ENCODE data around the gene POU6F2. TPM values are rescaled to one million over a fixed set of nuclear protein-coding genes. Genes with fewer than 3 reads are reported as not detected.

The POU6F2 gene
- total RNA-seq, 1 experiment from 2014 or later: 0.27 TPM

DNA sequence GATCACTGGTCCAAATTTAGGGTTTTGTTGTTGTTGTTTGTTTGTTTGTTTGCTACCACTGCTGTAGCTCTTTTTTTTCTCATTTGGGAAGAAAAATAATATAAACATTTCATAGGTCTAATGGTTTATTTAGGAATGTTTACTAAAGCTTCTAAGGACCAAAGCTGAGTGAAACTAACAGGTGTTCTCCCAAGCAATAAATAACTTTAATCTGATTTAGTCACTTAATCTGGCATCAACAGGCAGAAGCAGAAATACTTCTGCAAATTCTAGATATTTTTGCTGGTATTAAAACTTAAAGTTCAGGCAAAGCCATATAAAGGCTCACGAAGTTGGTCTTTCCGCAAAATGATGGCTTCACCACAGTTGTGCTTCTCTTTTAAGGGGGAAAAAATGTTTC lies 444.0 kb downstream of the POU6F2 start:
- H3K4me3 ChIP-seq (replicated peaks in 1 of 2; ENCODE audit: low read depth in 1 of 2, low read length in 2 of 2): no peak overlapping the region
- POLR2A ChIA-PET: no interaction called here

More for the DNA sequence above, 444.0 kb downstream of the POU6F2 start:
- no peak overlapping the region for H3K27ac ChIP-seq (ENCODE audit: low read depth, low read length)
- BruUV-seq (replicated peaks): no TSS peak
- no peaks in the 10 kb centered on the region for H3K4me1 ChIP-seq (ENCODE audit: control insufficient read depth in 1 of 2, insufficient read depth in 2 of 2, low read length in 2 of 2)
- H3K79me2 ChIP-seq (ENCODE audit: insufficient read depth, low read length): no peaks in the 10 kb centered on the region
- no peak for DNase-seq (ENCODE audit: low read depth, low spot score)
- H3K36me3 ChIP-seq (ENCODE audit: control insufficient read depth in 1 of 2, insufficient read depth in 2 of 2, low read length in 2 of 2): no peaks in the 10 kb centered on the region
- H3K9ac ChIP-seq (ENCODE audit: low read length): no peak overlapping the region
- no peak overlapping the region for H3K4me2 ChIP-seq (ENCODE audit: low read length)
- no peak for ATAC-seq
- ChIA-PET CTCF (no interaction called here), RAD21 (ENCODE audit: low non-redundant PET in 1 of 2, low total read pairs in 2 of 2, uncharacterized antibody in 2 of 2, unreplicated experiment in 2 of 2) (no interaction called here)
- H3K9me2 ChIP-seq (ENCODE audit: insufficient read depth): no peaks in the 10 kb centered on the region
- H4K20me1 ChIP-seq (ENCODE audit: insufficient read depth): no peaks in the 10 kb centered on the region
- TF ChIP-seq, protein P1, sequence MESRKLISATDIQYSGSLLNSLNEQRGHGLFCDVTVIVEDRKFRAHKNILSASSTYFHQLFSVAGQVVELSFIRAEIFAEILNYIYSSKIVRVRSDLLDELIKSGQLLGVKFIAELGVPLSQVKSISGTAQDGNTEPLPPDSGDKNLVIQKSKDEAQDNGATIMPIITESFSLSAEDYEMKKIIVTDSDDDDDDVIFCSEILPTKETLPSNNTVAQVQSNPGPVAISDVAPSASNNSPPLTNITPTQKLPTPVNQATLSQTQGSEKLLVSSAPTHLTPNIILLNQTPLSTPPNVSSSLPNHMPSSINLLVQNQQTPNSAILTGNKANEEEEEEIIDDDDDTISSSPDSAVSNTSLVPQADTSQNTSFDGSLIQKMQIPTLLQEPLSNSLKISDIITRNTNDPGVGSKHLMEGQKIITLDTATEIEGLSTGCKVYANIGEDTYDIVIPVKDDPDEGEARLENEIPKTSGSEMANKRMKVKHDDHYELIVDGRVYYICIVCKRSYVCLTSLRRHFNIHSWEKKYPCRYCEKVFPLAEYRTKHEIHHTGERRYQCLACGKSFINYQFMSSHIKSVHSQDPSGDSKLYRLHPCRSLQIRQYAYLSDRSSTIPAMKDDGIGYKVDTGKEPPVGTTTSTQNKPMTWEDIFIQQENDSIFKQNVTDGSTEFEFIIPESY (IDR thresholded peaks at IDR 0.05; ENCODE audit: extremely low read depth, insufficient replicate concordance, low read length): no peak
- TF ChIP-seq SRF (IDR thresholded peaks at IDR 0.05; ENCODE audit: low read depth): no peak
- TF ChIP-seq EGR1 (IDR thresholded peaks at IDR 0.05; ENCODE audit: low read depth): no peak
- no peak for TF ChIP-seq TCF7L2 (IDR thresholded peaks at IDR 0.05; ENCODE audit: borderline replicate concordance, extremely low read depth, insufficient read depth, insufficient read length)
- no peak for TF ChIP-seq FOSL1 (IDR thresholded peaks at IDR 0.05; ENCODE audit: low read depth)
- TF ChIP-seq, protein P2, sequence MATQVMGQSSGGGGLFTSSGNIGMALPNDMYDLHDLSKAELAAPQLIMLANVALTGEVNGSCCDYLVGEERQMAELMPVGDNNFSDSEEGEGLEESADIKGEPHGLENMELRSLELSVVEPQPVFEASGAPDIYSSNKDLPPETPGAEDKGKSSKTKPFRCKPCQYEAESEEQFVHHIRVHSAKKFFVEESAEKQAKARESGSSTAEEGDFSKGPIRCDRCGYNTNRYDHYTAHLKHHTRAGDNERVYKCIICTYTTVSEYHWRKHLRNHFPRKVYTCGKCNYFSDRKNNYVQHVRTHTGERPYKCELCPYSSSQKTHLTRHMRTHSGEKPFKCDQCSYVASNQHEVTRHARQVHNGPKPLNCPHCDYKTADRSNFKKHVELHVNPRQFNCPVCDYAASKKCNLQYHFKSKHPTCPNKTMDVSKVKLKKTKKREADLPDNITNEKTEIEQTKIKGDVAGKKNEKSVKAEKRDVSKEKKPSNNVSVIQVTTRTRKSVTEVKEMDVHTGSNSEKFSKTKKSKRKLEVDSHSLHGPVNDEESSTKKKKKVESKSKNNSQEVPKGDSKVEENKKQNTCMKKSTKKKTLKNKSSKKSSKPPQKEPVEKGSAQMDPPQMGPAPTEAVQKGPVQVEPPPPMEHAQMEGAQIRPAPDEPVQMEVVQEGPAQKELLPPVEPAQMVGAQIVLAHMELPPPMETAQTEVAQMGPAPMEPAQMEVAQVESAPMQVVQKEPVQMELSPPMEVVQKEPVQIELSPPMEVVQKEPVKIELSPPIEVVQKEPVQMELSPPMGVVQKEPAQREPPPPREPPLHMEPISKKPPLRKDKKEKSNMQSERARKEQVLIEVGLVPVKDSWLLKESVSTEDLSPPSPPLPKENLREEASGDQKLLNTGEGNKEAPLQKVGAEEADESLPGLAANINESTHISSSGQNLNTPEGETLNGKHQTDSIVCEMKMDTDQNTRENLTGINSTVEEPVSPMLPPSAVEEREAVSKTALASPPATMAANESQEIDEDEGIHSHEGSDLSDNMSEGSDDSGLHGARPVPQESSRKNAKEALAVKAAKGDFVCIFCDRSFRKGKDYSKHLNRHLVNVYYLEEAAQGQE (IDR thresholded peaks at IDR 0.05; ENCODE audit: low read depth): no peak
- TF ChIP-seq SIN3A (IDR thresholded peaks at IDR 0.05; ENCODE audit: low read depth): no peak
- TF ChIP-seq SP1 (IDR thresholded peaks at IDR 0.05; ENCODE audit: low read depth): no peak
- TF ChIP-seq CBX3 (IDR thresholded peaks at IDR 0.05; ENCODE audit: low read depth): no peak
- no peak for TF ChIP-seq EZH2phosphoT487 (IDR thresholded peaks at IDR 0.05; ENCODE audit: borderline replicate concordance)
- TF ChIP-seq ZNF274 (IDR thresholded peaks at IDR 0.05; ENCODE audit: low read depth, low read length): no peak
- no peak for TF ChIP-seq EZH2 (IDR thresholded peaks at IDR 0.05)
- no peak for TF ChIP-seq JUND (IDR thresholded peaks at IDR 0.05)
- TF ChIP-seq, protein P3, sequence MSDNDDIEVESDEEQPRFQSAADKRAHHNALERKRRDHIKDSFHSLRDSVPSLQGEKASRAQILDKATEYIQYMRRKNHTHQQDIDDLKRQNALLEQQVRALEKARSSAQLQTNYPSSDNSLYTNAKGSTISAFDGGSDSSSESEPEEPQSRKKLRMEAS (IDR thresholded peaks at IDR 0.05): no peak
- H3K9me3 ChIP-seq (ENCODE audit: control insufficient read depth in 1 of 2, insufficient read depth in 1 of 2, low read depth in 1 of 2, low read length in 2 of 2): no peaks in the 10 kb centered on the region
- peaks cover 9% of the 10 kb centered on the region; the same call in 1 of the 2 replicates for H3K27me3 ChIP-seq (ENCODE audit: insufficient read depth, low read length)
- intact Hi-C loops (cut with micrococcal nuclease): no loop called here
- H2AFZ ChIP-seq (ENCODE audit: low read depth, low read length, poor library complexity, severe bottlenecking): no peak overlapping the region
